Amniotic epithelial cell (primary cell): Measurements from ENCODE around the gene NKIRAS1.
A peak's percentile ranks its signal among the peaks of the same experiment; 100 is the strongest.
"Not testable (repeated sequence)": the region's sequence is repeated elsewhere in the genome, so short reads cannot be mapped to it uniquely, and the experiment has no call there.

Experiments used
- DNase-seq: peaks from one replicate; pipeline ENCODE4 v3.0.0-alpha.2; 2010; ENCODE audit warnings: low read depth

NKIRAS1 gene

DNA sequence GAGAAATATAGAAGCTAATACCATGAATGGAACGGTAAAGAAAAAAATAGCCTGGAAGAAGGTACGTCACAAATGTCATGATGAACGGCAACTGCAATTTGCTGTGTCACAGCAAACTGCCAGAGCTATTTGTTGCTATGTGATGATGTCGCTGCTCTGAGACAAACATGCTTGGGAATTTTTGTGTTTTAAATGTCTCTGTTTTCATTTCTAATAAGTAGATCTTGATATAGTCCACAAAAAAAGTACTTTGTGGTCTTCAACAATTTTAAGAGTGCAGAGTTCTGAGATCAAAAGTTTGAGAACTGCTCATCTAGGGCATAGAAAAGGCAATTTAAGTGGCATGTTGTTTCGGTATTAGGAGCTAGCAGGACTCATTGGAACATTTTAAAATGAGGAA is 24.0 kb upstream of the NKIRAS1 start:
- no peak for DNase-seq

DNA sequence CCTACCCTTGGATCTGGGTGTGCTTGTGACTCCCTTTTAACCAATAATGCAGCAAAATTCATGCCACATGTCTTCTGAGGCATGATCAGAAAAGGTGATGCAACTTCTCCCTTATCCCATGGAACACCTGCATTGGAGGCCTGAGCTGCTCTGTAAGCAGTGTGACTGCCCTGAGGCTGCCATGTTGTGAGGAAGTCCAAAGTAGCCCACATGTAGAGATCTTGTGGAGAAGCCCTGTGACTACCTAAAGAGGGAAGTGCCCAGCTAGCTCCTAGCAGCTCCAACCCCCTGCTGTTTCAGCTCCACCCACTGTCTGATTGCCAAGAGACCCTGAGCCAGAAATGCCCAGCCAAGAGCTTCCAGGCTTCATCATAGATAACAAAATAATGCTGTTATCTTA is 21.9 kb upstream of the NKIRAS1 start:
- no peak for DNase-seq

DNA sequence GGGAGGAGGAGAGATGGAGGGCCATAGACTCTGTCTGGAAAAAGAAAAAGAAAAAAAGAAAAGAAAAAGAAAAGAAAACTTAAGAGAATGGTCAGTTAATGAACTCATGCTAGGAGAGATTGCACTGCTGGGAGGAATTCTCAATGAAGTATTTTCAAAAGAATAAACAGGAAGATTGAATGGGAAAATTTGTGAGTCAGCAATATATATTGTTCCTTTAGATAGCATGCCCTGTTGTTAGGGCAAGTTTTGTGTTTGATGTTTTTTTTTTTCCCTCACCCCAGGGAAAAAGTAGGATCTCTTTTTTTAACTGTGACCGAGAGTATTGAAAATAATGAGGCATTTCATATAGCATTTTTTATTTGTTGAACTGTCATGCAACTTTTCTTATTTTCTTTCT is 20.5 kb upstream of the NKIRAS1 start:
- no peak for DNase-seq

DNA sequence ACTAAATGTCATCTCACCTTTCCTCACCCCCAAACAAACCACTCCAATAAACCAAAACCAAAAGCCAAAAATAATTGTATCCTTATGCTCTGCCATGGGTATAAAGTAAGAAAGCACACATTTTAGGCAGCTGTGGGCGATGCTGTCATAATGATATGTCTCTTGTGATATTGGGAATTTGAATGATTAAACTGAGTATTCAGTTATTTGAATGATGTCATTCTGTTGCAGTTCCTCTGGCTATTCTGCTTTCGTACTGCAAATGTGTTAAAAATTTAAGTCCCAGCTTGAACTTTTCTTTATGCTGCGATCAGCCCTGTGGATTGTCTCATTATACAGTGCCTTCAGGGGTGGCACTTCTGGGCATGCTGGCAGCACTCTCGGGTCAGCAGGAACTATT is 17.5 kb upstream of the NKIRAS1 start:
- no peak for DNase-seq

DNA sequence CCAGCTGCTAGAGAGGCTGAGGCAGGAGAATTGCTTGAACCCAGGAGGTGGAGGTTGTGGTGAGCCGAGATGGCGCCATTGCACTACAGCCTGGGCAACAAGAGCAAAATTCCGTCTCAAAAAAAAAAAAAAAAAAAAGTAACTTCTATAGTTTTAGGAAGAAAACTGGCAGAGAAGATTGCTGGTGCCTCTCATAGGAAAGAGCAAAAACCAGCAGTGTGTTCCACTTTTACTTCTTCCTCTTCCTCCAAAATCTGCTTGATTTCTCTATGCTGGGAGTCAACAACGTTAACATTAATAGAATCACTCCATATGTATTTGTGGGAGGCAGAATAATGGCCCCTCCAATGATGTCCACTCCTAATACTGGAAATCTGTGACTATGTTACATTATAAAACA is 15.8 kb upstream of the NKIRAS1 start:
- DNase-seq = no peak

DNA sequence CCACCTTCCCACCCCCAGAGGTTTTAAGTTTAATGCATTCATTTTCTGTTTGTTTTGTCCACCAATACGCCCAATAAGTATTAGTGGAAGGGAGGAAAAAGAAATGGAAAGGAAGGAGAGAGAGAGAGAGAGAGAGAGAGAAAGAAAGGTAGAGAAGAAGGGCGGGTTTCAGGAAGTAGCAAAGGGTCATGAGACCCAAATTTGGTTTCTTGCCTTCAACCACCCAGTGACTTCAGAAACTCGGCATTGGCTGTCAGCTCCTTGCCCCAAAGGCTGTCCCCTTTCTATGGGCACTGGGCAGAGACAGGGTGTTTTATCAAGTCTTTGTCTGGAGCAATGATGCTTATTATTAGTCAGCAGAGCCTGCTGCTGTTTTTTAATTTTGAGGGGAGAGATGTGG is 14.8 kb upstream of the NKIRAS1 start:
- DNase-seq = no peak

DNA sequence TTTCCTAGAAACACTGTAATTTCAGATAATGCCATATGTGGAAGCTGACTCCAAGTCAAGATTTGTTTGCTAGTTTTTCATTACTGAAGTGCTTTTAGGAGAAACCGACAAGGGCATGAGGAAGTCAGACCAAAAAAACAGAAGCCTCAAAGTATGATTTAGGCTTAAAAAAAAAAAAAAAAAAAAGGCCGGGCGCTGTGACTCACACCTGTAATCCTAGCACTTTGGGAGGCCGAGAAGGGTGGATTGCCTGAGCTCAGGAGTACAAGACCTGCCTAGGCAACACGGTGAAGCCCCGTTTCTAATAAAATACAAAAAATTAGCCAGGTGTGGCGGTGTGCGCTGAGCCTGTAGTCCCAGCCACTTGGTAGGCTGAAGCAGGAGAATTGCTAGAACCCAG is 11.7 kb upstream of the NKIRAS1 start:
- DNase-seq = no peak

DNA sequence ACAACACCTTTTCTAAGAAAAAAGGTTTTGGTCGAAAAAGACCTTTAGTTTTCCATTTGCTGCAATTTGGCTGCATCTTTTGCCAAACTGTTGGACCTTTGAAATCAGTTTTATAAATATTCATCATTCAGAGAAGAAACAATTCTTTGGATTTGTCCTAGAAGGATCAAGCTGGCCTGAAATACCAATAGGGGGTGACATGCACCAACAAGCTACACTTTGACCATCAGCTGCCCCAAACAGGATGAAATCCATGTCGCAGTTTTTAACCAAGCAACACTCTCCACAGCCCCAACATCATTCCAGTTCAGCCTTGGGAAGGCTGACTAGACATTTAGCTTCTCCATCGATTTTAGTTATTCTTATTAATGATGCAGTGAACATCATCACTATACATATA is 9.9 kb upstream of the NKIRAS1 start:
- no peak for DNase-seq

DNA sequence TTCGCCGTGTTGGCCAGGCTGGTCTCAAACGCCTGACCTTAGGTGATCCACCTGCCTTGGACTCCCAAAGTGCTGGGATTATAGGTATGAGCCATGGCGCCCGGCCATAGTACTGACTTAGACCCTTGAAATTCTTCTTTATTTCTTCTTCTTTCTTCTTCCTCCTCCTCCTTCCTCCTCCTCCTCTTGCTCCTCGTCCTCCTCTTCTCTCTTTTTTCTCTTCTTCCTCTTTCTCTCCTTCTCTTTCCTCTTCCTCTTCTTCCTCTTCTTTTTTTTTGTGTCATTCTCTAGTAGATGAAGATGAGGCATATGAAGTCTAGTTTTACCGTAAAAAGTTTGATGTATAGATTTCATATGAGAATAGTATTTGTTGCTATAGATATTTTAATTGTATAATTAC is 9.5 kb upstream of the NKIRAS1 start:
- no peak for DNase-seq

DNA sequence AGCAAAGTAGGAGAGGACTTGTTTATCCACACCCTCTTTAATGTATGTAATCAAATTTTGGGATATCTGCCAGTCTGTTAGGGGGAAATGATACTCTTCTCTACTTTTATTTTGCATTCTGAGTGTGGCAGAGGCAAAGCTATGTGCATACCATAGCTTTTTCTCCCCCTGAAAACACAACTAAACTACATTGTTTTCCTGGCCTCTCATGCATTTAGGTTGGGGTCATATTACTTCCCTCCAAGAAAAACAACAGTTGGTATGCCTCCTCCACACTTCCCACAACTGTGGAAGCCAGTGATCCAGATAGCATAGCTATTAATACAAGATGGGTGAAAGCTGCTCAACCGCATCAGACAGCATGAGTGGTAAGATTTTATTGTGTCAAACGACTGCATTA is 7.0 kb upstream of the NKIRAS1 start:
- DNase-seq = no peak

DNA sequence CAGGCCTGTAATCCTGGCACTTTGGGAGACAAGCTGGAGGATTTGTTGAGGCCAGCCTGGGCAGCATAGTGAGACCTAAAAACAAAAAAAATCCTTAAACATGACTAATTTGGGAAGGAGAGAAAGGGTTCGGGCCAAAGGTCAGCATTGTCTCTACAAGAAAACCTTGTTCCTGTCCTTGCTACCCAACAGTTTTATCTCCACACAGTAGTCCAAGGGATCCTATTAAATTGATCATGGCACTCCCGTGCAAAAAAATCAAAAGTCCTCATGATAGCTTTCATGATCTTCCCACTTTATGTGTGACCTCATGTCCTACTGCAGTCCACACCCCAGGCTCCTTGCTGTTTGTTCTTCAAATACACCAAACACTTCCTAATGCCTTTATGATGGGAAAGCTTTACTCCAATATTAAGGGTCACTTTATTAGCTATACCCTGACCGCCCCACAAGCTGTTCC is 4.3 kb upstream of the NKIRAS1 start:
- no peak for DNase-seq

DNA sequence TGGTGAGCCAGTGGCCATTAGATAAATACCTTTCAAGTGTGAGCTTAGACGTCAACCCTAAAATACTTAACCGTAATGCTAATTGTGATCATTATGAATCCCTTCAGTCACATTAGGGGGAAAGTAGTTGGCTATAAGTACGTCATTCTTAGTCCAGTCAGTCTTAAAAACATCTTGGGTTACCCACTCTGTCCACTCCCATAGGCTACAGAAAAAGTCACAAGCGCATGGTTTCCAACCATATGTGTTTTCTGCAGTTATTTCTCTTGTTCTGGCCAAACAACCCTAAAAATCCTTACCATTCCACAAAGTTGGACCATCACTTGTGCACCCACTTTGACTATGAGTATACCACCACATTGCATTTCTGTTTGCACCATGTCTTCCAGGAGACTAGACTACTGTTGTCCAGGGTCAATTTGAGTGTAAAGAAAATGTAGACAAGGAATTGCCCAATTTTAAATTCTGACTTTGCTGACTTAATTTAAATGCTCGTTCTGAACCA is 3.4 kb upstream of the NKIRAS1 start:
- DNase-seq = no peak

DNA sequence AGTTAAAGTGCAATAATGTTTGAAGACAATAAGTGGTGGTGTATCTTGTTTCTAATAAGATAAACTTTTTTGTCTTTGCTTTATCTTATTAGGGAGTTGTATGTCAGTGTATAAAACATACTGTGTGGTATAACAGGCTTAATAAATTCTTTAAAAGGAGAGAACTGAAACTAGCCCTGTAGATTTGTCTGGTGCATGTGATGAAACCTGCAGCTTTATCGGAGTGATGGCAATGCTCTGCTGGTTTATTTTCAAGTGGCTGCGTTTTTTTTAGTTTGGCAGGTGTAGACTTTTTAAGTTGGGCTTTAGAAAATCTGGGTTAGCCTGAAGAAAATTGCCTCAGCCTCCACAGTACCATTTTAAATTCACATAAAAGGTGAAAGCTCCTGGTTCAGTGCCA is 2.8 kb upstream of the NKIRAS1 start:
- DNase-seq = no peak

DNA sequence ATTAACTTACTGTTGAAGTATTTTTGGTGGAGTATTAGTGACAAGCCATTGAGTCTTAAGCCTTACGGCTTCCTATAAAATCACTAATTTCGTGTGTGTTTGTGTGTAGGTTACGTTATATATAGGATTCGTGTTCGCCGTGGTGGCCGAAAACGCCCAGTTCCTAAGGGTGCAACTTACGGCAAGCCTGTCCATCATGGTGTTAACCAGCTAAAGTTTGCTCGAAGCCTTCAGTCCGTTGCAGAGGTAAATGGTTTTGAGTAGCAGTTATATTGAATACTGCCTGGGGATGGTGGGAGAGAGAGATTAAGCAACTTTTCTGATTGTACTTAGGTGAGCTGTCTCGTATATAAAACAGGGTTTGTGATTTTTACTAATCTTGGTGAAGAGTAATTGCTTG is 1.5 kb upstream of the NKIRAS1 start:
- DNase-seq = not testable (repeated sequence)

DNA sequence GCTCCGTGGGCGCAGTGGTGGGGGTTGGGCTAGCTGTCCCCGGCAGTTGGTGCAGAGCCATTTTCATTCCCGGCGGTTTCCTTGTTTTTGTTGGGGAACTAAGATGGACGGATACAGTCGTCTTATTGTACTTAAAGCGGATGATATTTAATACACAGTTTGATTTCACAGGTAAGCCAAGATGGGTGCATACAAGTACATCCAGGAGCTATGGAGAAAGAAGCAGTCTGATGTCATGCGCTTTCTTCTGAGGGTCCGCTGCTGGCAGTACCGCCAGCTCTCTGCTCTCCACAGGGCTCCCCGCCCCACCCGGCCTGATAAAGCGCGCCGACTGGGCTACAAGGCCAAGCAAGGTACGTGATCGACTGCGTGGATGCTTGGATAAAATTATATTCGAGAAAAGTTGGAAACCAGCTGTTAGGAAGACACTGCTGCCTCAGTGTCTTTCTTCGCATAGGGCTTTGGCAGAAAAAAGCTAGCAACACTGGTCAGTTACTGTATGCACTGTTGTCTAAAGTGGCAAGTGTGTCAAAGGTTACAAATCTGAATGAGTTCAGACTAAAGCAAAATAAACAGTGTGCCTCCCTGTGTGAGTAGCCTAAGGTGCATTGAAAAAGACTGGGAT is 1.0 kb upstream of the NKIRAS1 start:
- DNase-seq = peak; percentile 35

DNA sequence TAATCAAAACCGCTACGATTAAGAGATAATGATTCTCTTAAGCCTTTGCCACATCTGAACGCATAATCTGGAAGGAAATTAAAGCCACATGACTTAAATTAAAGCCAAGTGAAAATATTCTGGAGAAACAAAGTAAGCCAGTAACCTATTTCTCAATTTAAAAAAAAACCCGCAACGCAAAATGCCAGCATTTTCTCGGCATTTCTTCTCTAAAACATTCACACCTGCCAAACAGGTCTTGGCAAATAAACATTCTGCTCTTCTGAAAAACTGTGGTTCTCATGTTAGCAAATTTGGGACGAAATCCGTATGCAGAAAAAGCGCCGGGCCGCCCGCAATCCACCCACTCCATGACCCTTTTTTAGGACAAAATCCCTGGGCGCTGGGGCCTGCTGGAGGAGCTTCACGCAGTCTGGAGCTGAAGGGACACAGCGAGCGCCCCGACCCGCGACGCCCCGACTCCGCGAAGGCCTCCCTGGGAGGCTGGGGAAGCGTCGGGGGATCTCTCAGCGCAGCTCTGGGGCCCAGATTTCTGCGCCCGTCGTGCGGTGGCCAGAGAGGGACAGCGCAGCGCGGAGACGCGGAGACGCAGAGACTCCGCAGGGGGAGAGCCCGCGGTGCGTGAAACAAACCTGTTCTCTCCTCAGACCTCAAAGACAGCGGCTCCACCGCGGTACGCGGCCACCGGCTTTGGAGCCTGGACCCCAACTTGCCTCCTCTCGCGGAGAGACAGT is 471 bp downstream of the NKIRAS1 start:
- DNase-seq = no peak

DNA sequence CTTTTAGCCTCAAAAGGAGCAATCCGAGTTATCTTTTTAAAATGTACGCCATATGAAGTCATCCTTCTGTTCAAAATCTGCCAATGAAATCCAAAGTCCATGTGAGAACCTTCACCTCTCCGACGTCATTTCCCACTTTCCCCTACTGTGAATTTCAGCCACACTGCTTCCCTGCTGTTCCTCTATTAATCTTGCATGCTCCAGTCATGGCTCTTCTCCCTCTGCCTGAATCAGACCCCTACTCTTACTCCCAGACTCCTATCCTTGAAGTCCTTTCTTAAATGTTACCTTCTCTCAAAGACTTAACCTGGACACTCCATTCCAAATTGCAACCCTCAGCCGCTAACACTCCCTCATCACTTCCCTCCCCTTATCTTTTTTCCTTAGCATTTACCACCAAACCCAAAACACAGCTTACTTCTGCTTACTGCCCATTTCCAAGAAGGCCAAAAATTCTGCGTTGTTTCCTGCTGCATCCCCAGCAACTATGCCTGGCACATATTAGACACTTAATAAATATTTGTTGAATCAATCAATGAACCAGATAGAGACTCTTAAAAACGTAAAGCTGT is 1.2 kb downstream of the NKIRAS1 start:
- peak; percentile 40 for DNase-seq

DNA sequence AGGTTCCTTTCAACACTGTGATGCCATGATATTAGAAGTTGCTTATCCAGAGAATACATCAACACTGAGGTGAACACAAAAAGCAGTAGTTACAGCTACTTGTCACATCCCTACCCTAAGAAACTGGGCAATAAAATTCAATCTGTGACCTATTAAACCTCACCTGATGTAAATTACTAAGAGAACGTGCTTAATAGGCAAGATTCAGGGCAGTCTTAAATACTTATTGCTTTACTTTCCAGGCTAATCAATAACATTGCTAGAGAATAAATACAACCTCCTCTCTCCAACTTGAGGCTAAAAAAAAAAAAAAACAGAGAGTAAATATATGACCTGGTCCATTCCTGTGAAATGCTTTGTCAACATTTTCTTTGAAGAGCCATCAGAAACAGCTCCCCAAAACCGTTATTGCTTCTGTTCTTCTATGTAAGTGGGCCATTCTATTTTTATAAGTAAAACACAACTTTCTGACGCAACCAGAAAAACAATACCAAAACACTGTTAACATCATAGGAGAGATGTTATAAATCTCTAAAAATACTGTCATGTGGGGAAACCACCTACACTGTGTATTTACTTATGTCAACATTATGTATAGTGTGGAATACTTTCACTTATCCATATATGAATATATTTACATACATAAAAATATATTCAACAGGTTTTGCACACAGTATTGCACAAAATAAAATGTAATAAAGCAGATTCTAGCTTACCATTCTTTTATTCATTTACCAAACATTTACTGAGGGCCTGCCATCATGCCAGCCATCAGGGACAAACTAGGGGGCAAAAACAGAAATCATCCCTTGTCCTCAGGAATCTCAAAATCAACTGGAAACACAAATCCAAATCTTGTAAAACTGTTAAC is 2.7 kb downstream of the NKIRAS1 start:
- no peak for DNase-seq

DNA sequence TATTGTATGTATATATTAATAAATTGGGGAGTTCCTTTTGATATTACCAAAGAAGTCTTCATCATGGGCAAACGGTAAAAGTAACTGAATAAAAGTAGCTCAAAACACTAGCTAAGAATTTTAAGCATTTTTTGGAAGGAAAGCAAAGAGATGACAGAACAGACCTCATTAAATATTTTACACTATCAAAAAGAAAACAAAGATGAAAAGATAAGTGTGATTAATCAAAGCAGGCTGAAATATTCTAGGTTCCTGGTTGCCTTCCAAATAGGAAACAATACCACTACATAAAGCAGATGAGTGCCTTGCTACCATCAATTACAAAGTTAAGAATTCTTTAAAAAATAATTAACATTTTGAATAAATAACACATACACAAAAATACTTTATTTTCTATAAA is 3.6 kb downstream of the NKIRAS1 start:
- no peak for DNase-seq

DNA sequence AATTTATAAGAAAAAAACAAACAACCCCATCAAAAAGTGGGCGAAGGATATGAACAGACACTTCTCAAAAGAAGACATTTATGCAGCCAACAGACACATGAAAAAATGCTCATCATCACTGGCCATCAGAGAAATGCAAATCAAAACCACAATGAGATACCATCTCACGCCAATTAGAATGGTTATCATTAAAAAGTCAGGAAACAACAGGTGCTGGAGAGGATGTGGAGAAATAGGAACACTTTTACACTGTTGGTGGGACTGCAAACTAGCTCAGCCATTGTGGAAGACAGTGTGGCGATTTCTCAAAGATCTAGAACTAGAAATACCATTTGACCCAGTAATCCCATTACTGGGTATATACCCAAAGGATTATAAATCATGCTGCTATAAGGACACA is 4.5 kb downstream of the NKIRAS1 start:
- DNase-seq = not testable (repeated sequence)

DNA sequence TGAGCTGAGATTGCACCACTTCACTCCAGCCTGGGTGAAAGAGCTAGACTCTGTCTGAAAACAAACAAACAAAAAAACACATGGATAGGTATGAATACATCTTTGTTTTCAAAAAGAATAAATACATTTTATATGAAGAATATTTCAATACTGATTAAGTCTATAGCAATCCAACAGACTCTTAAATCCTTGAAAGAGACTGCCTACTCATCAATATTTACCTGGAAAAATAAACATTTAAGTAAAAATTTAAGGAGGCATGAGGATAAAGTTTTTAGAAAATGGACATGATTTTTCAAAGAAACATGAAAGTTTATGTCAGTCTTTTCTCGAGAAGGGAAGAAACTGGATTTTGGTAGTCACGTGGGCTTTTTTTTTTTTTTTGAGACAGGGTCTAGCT is 5.4 kb downstream of the NKIRAS1 start:
- DNase-seq = no peak

DNA sequence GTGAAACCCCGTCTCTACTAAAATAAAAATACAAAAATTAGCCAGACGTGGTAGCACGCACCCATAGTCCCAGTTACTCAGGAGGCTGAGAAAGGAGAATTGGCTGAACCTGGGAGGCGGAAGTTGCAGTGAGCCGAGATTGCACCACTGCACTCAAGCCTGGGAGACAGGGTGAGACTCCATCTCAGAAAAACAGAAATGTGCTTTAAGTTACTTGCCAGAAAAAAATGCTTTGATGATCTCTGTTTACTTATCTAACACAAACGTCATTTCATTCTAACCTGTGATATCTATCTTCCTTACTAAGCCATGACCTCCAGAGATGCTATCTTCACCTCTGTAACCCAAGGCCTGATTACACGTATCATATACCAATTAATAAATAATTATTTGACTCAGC is 7.4 kb downstream of the NKIRAS1 start:
- DNase-seq = no peak

DNA sequence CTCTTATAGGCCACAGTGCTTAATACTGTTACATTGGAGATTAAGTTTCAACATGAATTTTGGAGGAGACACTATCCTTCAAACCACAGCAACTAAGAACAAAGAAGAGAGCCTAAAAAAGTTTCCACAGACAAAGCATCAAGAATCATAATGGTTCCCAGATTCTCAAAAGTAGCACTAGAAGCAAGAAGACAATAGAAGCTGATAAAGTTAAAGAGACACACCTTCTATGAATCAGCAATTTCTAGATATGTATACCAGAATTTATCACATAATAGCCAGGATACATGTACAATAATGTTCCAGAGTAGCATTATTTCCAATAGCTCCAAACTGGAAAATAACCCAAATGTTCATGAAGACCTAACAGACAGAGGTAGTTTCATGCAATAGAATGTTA is 12.2 kb downstream of the NKIRAS1 start:
- DNase-seq = no peak
